Nucleus accumbens (tissue), 56 donors: ENCODE results near the gene SMIM12.
"Not testable (repeated sequence)": the region's sequence is repeated elsewhere in the genome, so short reads cannot be mapped to it uniquely, and the experiment has no call there.

ENCODE experiments used
- DNase-seq, 56 donors: peaks; one replicate each; lab custom pipeline; 2025; lab: John Stamatoyannopoulos, UW

The SMIM12 gene

DNA sequence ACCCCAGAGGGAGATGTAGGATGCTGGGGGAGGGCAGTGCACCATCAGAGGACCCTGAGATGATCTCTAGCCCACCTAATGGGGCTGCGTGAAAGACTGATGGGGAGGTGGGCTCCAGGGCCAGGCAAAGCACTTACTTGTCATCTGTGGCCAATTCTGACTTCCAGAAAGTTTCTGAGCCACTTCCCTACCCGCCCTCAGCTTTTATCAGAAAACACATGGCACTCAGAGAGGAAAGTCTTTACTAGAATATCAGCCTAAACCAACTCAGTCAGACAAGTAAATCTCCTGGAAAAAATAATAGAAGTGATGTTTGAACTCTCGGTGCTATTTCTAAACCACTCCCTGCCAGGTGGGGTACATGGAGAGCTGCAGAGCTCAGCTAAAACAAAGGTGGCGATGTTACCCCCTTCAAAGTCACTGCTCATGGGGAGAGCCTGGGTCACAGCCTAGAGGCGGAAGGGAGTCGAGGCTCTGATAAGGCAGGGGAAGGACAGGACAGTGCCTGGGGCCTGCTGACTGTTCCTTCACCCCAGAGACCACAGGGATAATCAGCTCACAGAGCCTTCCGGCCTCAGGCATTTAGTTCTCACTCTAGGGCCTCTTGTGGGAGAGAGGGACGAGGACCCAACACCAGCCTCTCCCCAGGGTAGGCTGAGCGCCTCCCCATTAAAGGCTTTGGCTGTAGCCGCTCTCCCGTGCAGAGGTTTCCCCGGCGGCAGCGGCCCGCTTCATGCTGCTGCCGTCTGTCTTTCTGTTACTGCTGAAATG lies 14.2 kb downstream of the SMIM12 start:
- no peak for DNase-seq

DNA sequence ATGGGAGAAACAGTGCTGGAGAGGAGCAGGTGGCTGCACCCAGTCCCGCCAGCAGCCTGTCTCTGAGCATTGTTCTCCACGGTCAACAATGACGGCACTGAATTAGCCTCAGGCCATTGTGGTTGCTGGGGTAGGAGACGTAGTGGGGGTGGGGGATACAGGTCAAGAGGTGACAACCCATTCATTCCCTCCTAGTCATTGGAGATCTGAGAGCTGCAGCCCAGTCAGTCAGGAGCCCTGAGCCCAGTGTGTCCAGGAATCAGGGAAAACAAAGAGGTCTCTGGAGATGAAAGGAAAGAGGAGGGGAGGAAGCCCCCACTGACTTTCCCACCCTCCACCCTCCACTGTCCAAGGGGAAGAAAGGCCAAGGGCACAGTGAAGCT lies 15.3 kb downstream of the SMIM12 start:
- peak in 15 of 56 donors; percentile 8 to 60 (median 20) for DNase-seq

GRCh38 chr1:34843392-34844251 lies 15.9 kb downstream of the SMIM12 start:
- no peak for DNase-seq

DNA sequence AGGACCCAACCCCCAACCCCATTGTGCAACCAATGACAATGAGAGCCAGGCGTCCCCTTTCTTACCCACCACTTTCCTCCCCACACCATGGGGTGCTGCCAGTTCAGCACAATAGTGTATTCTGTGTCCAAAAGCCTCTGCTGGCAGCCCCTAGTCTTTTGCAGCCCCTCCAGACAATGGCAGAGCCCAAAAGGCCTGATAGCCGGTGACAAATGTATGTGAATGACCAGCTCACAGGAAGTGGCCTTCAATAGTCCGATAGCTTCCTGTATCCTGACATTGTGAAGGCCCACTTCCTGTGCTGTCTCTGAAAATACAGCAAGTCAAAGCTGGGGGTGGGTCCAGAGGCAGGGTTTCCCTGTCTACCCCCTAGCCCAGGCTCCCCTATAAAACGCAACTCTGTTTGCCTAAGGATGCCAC lies 16.6 kb downstream of the SMIM12 start:
- peak in 5 of 56 donors; percentile 8 to 29 (median 14) for DNase-seq

DNA sequence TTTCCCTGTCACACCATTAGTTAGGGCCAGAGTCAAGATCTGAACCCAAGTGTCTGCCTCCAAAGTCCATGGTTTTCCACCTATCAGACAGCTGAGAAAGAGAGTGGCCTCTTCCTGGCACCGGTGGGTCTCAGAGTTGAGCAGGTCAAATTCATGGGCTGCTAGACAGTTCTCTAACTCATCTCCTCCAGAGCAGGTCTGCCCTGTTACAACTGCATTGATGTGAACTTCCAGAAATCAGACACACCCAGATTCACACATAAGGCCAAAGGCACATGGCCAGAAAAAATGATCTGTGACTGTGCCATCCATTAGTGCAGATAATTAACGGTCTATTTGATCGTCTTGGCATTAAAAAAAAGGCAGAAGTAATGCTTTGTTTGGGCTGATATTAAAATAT lies 17.5 kb downstream of the SMIM12 start:
- no peak for DNase-seq

GRCh38 chr1:34840426-34840825 lies 19.1 kb downstream of the SMIM12 start:
- DNase-seq, result no peak

DNA sequence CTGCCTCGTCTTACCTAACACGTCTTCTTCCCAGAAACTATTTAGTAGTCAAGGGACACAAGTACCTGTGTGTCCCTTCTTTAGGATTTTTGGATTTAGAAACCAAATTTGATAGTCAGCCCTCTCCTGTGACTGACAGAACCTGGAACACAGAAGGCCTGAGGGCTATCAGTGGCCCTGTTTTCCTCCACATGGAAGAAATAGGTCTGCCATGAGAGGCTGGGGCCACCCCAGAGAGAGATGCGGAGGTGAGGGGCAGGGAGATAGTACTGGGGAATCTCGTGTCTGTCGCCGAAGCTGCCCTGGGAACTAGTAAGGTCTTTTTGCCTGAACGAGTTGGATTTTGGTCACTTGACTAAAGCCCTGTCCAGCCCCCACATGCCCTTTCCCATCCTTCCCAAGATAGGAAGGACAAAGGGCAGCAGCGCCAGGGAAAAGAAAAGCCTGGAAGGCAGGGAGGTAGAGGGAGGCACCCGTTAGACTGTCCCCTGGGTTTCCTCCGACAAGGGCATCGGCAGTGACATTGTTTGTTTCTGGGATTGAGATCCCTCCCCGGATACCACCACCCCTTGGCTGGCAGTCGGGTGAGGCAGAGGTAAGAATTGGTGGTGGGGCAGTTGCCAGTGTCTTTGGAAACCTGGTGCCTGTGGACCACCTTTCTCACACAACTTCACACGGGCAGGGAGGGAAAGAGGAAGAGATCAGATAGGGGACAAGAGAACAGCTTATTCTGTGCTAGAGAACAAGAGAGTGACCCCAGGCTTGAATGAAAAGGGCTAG lies 19.8 kb downstream of the SMIM12 start:
- DNase-seq, result no peak

DNA sequence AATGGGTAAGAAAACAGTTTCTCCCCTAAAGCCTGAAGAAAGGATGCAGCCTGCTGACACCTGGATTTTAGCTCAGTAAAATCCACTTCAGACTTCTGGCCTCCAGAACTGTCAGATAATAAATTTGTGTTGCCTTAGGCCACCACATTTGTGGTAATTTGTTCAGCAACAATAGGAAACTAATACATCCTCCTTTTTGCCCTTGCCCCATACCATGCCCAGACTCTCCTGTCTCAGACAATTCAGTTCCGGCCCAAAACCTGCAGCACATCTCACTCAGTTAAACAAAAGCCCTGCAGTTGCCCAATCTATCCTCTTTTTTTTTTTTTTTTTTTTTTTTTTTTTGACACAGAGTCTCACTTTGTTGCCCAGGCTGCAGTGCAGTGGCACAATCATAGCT lies 25.8 kb downstream of the SMIM12 start:
- DNase-seq, result no peak

GRCh38 chr1:34831721-34832246 lies 27.8 kb downstream of the SMIM12 start:
- no peak for DNase-seq

- no peak for DNase-seq
Observed at GRCh38 chr1:34829250-34829649, 30.3 kb downstream of the SMIM12 start.

DNA sequence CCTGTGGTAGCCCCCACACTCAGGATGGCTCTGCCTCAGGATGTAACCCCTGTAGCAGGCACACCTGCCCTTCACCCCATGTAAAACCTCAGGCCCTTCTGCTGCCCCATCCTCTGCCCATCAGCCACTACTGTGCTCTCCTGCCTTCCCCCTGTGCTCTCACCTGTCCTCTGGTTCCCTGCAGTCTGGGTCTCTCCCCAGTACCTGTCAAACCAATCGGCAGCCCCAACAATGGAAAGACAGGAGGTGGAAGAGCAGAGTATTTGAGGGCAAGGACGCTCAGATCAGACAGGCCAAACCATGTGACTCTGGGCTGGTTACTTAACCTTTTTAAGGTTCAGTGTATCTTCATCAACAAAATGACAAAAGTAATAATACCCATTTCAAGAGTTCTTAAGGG lies 30.9 kb downstream of the SMIM12 start:
- no peak for DNase-seq

DNA sequence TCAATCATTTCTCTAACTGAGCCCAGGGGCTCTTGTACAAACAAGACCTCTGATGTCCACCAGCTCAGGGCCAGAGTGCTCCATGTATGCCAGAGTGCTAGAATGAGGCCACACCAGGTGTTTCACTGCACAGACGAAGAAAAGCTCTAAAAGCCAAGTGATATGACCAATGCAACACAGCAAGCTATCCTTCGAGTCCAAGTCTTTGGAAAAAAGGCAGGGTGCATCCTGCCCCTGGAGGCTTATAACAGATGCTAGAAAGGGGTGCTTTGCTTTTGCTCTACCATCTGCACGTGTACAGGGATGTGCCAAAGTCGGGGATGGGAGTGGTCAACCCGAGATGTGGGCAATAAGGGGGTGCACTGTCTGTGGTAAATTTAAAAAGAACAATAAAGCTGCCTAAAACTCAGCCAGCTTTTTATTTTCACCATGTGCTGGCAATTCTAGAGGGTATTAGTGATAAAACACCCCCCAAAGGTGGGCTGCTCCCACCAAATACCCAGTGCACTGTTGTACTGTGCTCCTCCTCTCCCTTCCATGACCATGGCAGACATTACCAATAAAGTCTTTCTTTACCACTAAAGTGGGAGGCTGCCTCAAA lies 32.1 kb downstream of the SMIM12 start:
- no peak for DNase-seq

DNA sequence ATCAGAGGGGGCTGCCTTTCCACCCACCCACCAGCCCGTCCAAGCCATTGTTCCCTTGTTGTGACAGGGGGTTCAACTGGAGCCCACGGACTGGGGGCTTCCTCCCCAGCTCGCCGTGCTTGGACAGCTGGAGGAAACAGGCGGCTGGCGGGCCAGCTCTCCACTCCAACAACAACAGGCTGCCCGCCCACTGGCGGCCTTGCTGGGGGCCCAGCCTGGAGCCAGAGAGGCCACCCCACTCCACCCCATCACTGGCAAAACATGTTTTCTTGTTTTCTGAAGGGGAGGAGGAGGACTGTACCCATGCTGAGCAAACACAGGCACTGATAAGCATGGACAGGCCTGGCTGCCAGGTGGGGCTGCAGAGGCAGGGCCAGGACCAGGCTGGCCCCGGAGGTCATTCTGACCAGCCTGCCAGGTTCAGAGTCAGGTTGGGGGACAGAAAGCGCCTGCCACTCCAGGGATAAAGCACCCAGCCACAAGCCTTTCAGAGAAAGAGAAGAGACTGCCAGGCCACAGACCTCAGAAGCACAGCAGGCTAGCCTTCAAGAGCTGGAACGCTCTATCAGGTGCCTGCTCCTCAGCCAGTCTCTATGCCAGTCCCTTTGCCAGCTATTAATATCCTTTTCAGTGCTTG lies 34.0 kb downstream of the SMIM12 start:
- no peak for DNase-seq

GRCh38 chr1:34824817-34825454 lies 34.6 kb downstream of the SMIM12 start:
- DNase-seq, result no peak

DNA sequence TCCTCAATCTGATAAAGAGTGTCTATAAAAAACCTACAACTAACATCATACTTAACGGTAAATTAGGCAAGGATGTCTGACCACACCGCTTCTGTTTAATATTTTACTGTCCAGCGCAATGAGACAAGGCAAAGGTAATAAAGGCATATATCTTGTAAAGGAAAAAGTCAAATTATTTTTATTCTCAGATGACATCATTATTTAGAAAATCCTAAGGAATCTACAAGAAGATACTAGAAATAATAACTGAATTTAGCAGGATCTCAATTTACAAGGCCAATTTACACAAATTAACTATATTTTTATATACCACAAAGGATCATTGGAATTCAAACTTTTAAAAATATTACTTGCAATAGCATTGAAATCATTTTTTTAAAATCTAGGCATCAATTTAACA lies 37.3 kb downstream of the SMIM12 start:
- no peak for DNase-seq

DNA sequence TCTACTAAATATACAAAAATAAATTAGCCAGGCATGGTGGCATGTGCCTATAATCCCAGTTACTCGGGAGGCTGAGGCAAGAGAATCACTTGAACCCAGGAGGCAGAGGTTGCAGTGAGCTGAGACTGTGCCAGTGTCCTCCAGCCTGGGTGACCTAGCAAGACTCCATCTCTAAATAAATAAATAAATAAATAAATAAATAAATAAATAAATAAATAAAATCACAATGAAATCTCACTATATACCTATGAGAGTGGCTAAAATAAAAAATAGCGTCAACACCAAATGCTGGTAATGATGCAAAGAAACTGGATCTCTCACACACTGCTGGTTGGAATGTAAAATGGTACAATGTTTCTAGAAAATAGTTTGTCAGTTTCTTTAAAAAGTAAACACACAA lies 40.7 kb downstream of the SMIM12 start:
- not testable (repeated sequence) for DNase-seq

DNA sequence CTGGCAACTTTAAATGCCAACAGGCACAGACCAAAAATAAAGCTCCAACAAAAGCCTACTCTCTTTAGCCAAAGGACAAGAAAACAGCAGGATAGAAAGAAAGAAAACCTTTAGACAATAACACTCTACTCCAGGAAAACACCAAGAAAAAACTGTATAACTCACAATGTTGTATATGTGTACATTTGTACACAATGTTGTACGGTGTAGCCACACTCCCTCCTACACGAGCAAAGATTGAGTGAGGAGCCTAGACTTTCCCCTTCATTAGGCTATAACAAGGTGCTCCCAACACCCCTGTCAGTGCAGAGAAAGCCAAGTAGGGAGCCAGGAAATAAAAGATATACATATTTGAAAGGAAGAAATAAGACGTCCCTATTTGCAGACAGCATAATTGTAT lies 42.8 kb downstream of the SMIM12 start:
- DNase-seq, result no peak

GRCh38 chr1:34816332-34816731 lies 43.2 kb downstream of the SMIM12 start:
- no peak for DNase-seq

DNA sequence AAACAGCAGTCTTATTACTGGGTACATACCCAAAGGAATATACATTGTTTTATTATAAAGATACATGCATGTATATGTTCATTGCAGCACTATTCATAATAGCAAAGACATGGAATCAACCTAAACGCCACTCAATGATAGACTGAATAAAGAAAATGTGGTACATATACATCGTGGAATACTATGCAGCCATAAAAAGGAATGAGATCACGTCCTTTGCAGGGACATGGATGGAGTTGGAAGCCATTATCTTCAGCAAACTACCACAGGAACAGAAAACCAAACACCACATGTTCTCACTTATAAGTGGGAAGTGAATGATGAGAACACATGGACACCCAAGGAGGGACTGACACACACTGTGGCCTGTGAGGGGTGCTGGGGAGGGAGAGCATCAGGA lies 48.8 kb downstream of the SMIM12 start:
- not testable (repeated sequence) for DNase-seq
